ENCODE data around the gene NRCAM. TPM values are rescaled to one million over a fixed set of nuclear protein-coding genes. Genes with fewer than 3 reads are reported as not detected.

Gene NRCAM
- total and polyA plus RNA-seq, 5 donors from 2014 or later: 0.27 TPM; not detected in 4

- Mint-ChIP-seq H3K27ac (no peak overlapping the region), H3K4me3 (no peak overlapping the region), H3K9me3 (peaks cover 0 to 13% (median 0%) of the 10 kb centered on the region in 7 donors)
Observed at GRCh38 chr7:108415084-108415483, 41.2 kb downstream of the NRCAM start.

DNA sequence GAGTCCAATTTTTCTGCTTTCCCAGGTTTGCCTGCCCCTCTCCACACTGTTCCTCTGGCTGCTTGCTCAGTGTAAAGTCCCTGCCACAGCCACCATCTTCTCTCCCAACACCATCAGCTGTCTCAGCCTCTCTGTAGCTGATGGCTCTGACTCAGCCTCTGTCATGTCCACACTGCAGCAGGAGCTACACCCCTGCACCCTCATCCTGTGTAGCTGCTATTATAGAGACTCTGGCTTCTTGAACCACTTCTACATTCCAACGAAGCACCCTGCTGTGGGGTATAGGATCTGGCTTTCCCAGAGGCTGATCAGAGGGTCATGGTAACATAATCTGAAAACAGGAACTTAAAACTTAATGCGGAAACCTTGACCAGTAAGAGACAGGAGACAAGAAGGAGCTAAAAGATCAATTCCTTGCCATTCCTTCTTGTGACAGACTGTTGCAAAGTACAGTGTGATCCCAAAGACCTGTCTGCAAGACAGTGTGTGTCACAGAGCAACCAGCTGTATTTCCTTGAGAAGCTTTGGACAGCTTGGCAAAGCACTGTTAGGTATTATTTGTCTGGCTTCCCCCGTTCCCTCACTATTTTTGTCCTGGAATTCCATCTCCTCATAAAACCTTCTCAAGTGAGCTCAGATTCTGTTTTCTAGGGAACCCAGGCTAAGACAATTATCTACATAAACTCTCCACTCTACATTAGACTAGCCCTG lies 42.3 kb downstream of the NRCAM start:
- Mint-ChIP-seq H3K4me1 (peaks cover 0 to 3% (median under 1%) of the 10 kb centered on the region in 4 donors), H3K27me3 (peaks cover 32% of the 10 kb centered on the region), H3K27ac (no peak overlapping the region)

More at GRCh38 chr7:108415084-108415483, 41.2 kb downstream of the NRCAM start:
- Histone ChIP-seq H3K36me3 (ENCODE audit: control insufficient read depth, insufficient read depth, low read length) (no peaks in the 10 kb centered on the region), H3K9me3 (ENCODE audit: control insufficient read depth in 2 of 2, low read length in 2 of 2) (no peaks in the 10 kb centered on the region), H3K4me3 (ENCODE audit: low read depth, low read length) (no peak overlapping the region), H3K27ac (ENCODE audit: insufficient read depth, low read length, poor library complexity, severe bottlenecking) (no peak overlapping the region), H3K27me3 (ENCODE audit: control insufficient read depth, insufficient read depth, low read length) (peaks cover 11% of the 10 kb centered on the region), H3K4me1 (ENCODE audit: control insufficient read depth, insufficient read depth, low read length, poor library complexity, severe bottlenecking) (no peaks in the 10 kb centered on the region)
- no peaks in the 10 kb centered on the region for H3K36me3 Mint-ChIP-seq
- peaks cover 0 to 3% (median 1%) of the 10 kb centered on the region in 4 donors for H3K4me1 Mint-ChIP-seq
- DNase-seq (no peak), ATAC-seq (ENCODE audit: low read depth in 2 of 2) (no peak)
- peaks cover 39% of the 10 kb centered on the region for H3K27me3 Mint-ChIP-seq

GRCh38 chr7:108413337-108413736 lies 42.9 kb downstream of the NRCAM start:
- H3K27ac ChIP-seq (ENCODE audit: insufficient read depth, low read length, poor library complexity, severe bottlenecking): no peak overlapping the region
- Mint-ChIP-seq H3K4me3 (no peak overlapping the region), H3K9me3 (peaks cover 0 to 13% (median 0%) of the 10 kb centered on the region in 7 donors), H3K4me1 (peaks cover 0 to 3% (median 0%) of the 10 kb centered on the region in 4 donors), H3K27ac (no peak overlapping the region), H3K36me3 (no peaks in the 10 kb centered on the region), H3K27me3 (peaks cover 29% of the 10 kb centered on the region)
- no peaks in the 10 kb centered on the region for H3K36me3 ChIP-seq (ENCODE audit: control insufficient read depth, insufficient read depth, low read length)
- H3K4me3 ChIP-seq (ENCODE audit: low read depth, low read length): no peak overlapping the region
- ATAC-seq (ENCODE audit: low read depth in 2 of 2) (no peak), DNase-seq (no peak)
- H3K9me3 ChIP-seq (ENCODE audit: control insufficient read depth in 2 of 2, low read length in 2 of 2): no peaks in the 10 kb centered on the region
- H3K27me3 ChIP-seq (ENCODE audit: control insufficient read depth, insufficient read depth, low read length): peaks cover 10% of the 10 kb centered on the region
- H3K4me1 ChIP-seq (ENCODE audit: control insufficient read depth, insufficient read depth, low read length, poor library complexity, severe bottlenecking): no peaks in the 10 kb centered on the region

More for the DNA sequence above, 42.3 kb downstream of the NRCAM start:
- no peak overlapping the region for H3K4me3 ChIP-seq (ENCODE audit: low read depth, low read length)
- Mint-ChIP-seq H3K9me3 (peaks cover 0 to 13% (median 0%) of the 10 kb centered on the region in 7 donors), H3K4me3 (no peak overlapping the region), H3K36me3 (no peaks in the 10 kb centered on the region)
- peaks cover 10% of the 10 kb centered on the region for H3K27me3 ChIP-seq (ENCODE audit: control insufficient read depth, insufficient read depth, low read length)
- ATAC-seq (ENCODE audit: low read depth in 2 of 2): no peak
- no peaks in the 10 kb centered on the region for H3K36me3 ChIP-seq (ENCODE audit: control insufficient read depth, insufficient read depth, low read length)
- no peaks in the 10 kb centered on the region for H3K9me3 ChIP-seq (ENCODE audit: control insufficient read depth in 2 of 2, low read length in 2 of 2)
- H3K27ac ChIP-seq (ENCODE audit: insufficient read depth, low read length, poor library complexity, severe bottlenecking): no peak overlapping the region
- no peaks in the 10 kb centered on the region for H3K4me1 ChIP-seq (ENCODE audit: control insufficient read depth, insufficient read depth, low read length, poor library complexity, severe bottlenecking)
- no peak for DNase-seq

DNA sequence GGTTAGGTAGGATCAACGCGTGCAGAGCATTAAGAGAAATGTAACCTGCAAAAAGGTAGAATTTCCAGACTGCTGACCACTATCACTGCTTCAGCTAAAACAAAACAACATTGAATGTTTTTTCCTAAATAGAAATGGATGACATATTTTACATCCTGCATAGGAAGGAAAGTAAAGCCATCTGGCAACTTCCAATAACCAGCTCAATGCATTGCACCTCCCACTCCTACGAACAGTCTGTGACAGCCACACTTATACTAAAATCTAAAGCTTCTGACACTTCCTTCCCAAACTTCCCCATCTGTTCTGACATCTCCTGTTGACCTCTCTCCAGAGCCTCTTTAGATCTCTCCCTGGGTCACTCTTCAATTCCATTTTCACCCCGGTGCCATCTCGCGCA lies 47.1 kb downstream of the NRCAM start:
- Histone ChIP-seq H3K27ac (ENCODE audit: insufficient read depth, low read length, poor library complexity, severe bottlenecking) (no peak overlapping the region), H3K36me3 (ENCODE audit: control insufficient read depth, insufficient read depth, low read length) (no peaks in the 10 kb centered on the region)
- no peak for ATAC-seq (ENCODE audit: low read depth in 2 of 2)

DNA sequence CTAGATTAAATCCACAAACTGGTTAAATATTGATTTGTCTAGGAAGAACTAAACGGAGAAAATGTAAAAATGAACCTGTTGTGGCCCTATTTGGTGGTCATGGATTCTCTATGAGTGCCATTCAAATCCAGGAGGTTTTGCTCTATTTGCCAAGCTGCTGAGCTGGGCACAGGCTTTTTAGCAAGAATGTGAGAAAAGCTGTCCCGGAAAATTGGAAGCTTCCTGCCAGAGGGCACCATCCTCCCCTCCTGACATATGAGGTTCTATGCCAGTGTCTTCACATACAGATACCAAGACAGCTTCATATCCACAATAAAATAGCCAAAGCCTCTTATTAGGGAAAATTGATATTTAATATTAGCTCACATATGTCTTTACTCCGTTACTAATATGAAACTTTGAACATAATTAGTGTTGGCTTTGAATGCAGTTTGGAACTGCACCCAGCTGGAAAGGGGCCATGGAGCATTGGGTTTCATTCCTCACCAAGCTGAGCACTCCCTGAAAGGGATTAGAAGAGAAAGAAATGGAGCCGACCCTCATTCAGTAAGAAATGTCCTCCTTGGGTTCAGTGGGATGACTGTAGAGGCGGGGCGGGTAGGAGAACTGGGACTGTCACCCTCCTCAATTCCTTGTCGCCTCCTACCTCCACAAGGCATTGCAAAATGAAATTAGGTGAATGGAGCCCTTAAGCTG lies 47.8 kb downstream of the NRCAM start:
- H3K27ac Mint-ChIP-seq: no peak overlapping the region

More for the DNA sequence above, 47.1 kb downstream of the NRCAM start:
- peaks cover under 1% of the 10 kb centered on the region for H3K27me3 ChIP-seq (ENCODE audit: control insufficient read depth, insufficient read depth, low read length)
- Mint-ChIP-seq H3K9me3 (peaks cover 0 to 10% (median 0%) of the 10 kb centered on the region in 7 donors), H3K27me3 (peaks cover 10% of the 10 kb centered on the region), H3K36me3 (no peaks in the 10 kb centered on the region), H3K27ac (no peak overlapping the region), H3K4me3 (no peak overlapping the region), H3K4me1 (no peaks in the 10 kb centered on the region)
- H3K4me1 ChIP-seq (ENCODE audit: control insufficient read depth, insufficient read depth, low read length, poor library complexity, severe bottlenecking): no peaks in the 10 kb centered on the region
- no peak overlapping the region for H3K4me3 ChIP-seq (ENCODE audit: low read depth, low read length)
- DNase-seq: no peak
- no peaks in the 10 kb centered on the region for H3K9me3 ChIP-seq (ENCODE audit: control insufficient read depth in 2 of 2, low read length in 2 of 2)

GRCh38 chr7:108407676-108408075 lies 48.6 kb downstream of the NRCAM start:
- H3K27ac ChIP-seq (ENCODE audit: insufficient read depth, low read length, poor library complexity, severe bottlenecking): no peak overlapping the region
- H3K36me3 ChIP-seq (ENCODE audit: control insufficient read depth, insufficient read depth, low read length): no peaks in the 10 kb centered on the region
- peaks cover 13% of the 10 kb centered on the region for H3K27me3 Mint-ChIP-seq
- no peak overlapping the region for H3K4me3 ChIP-seq (ENCODE audit: low read depth, low read length)
- no peak overlapping the region for H3K4me3 Mint-ChIP-seq
- no peak for DNase-seq
- H3K4me1 ChIP-seq (ENCODE audit: control insufficient read depth, insufficient read depth, low read length, poor library complexity, severe bottlenecking): no peaks in the 10 kb centered on the region
- H3K27me3 ChIP-seq (ENCODE audit: control insufficient read depth, insufficient read depth, low read length): no peaks in the 10 kb centered on the region
- no peak overlapping the region for H3K27ac Mint-ChIP-seq
- H3K9me3 ChIP-seq (ENCODE audit: control insufficient read depth in 2 of 2, low read length in 2 of 2): no peaks in the 10 kb centered on the region
- peaks cover 0 to 2% (median 0%) of the 10 kb centered on the region in 7 donors for H3K9me3 Mint-ChIP-seq
- H3K36me3 Mint-ChIP-seq: no peaks in the 10 kb centered on the region
- no peak for ATAC-seq (ENCODE audit: low read depth in 2 of 2)
- H3K4me1 Mint-ChIP-seq: no peaks in the 10 kb centered on the region

More for the DNA sequence above, 47.8 kb downstream of the NRCAM start:
- Mint-ChIP-seq H3K4me3 (no peak overlapping the region), H3K36me3 (no peaks in the 10 kb centered on the region), H3K27me3 (peaks cover 14% of the 10 kb centered on the region), H3K9me3 (peaks cover 0 to 6% (median 0%) of the 10 kb centered on the region in 7 donors), H3K4me1 (no peaks in the 10 kb centered on the region)
- H3K27ac ChIP-seq (ENCODE audit: insufficient read depth, low read length, poor library complexity, severe bottlenecking): no peak overlapping the region
- H3K9me3 ChIP-seq (ENCODE audit: control insufficient read depth in 2 of 2, low read length in 2 of 2): no peaks in the 10 kb centered on the region
- H3K4me3 ChIP-seq (ENCODE audit: low read depth, low read length): no peak overlapping the region
- H3K36me3 ChIP-seq (ENCODE audit: control insufficient read depth, insufficient read depth, low read length): no peaks in the 10 kb centered on the region
- H3K27me3 ChIP-seq (ENCODE audit: control insufficient read depth, insufficient read depth, low read length): no peaks in the 10 kb centered on the region
- ATAC-seq (ENCODE audit: low read depth in 2 of 2): no peak
- no peaks in the 10 kb centered on the region for H3K4me1 ChIP-seq (ENCODE audit: control insufficient read depth, insufficient read depth, low read length, poor library complexity, severe bottlenecking)
- no peak for DNase-seq

- no peaks in the 10 kb centered on the region for H3K9me3 ChIP-seq (ENCODE audit: control insufficient read depth in 2 of 2, low read length in 2 of 2)
- no peak overlapping the region for H3K4me3 Mint-ChIP-seq
- peaks cover 0 to 2% (median 0%) of the 10 kb centered on the region in 7 donors for H3K9me3 Mint-ChIP-seq
- no peak overlapping the region for H3K27ac Mint-ChIP-seq
- no peaks in the 10 kb centered on the region for H3K36me3 Mint-ChIP-seq
- no peaks in the 10 kb centered on the region for H3K36me3 ChIP-seq (ENCODE audit: control insufficient read depth, insufficient read depth, low read length)
- H3K27ac ChIP-seq (ENCODE audit: insufficient read depth, low read length, poor library complexity, severe bottlenecking): no peak overlapping the region
- no peaks in the 10 kb centered on the region for H3K4me1 Mint-ChIP-seq
- ATAC-seq (ENCODE audit: low read depth in 2 of 2): no peak
- H3K27me3 Mint-ChIP-seq: peaks cover 12% of the 10 kb centered on the region
- H3K27me3 ChIP-seq (ENCODE audit: control insufficient read depth, insufficient read depth, low read length): no peaks in the 10 kb centered on the region
- H3K4me1 ChIP-seq (ENCODE audit: control insufficient read depth, insufficient read depth, low read length, poor library complexity, severe bottlenecking): no peaks in the 10 kb centered on the region
- no peak for DNase-seq
- no peak overlapping the region for H3K4me3 ChIP-seq (ENCODE audit: low read depth, low read length)
Observed at GRCh38 chr7:108406222-108406890, 49.9 kb downstream of the NRCAM start.
